ENCODE data around the gene C16orf96. TPM values are rescaled to one million over a fixed set of nuclear protein-coding genes. Genes with fewer than 3 reads are reported as not detected.

C16orf96 gene
- total and polyA plus RNA-seq, 10 donors = 0.06 to 0.33 (median 0.21) TPM

GRCh38 chr16:4623593-4623992 lies 67.5 kb downstream of the C16orf96 start:
- H3K4me3 ChIP-seq = peak overlapping the region in 3 of 8 donors; percentile 88 to 97 (median 93)
- intact Hi-C loops (cut with DNase I; ENCODE audit: low total_unique reads) = no loop called here
- H3K9me3 ChIP-seq = no peaks in the 10 kb centered on the region
- TF ChIP-seq CTCF (IDR thresholded peaks at IDR 0.05 in 8 of 11, conservative IDR thresholded peaks at IDR 0.05 in 3 of 11) (no peak), POLR2AphosphoS5 (IDR thresholded peaks at IDR 0.05) (no peak), POLR2A (IDR thresholded peaks at IDR 0.05) (no peak)
- H3K4me1 ChIP-seq = peaks cover 22 to 57% (median 39%) of the 10 kb centered on the region in 6 donors
- WGBS, 5 donors = 59 to 84% (median 79%) methylated on average over 7 of the region's 7 CpGs
- no peaks in the 10 kb centered on the region for H3K27me3 ChIP-seq (replicated peaks in 1 of 7)
- DNase-seq = no peak
- H3K27ac ChIP-seq = peak overlapping the region; percentile 90 to 100 (median 99)
- H3K36me3 ChIP-seq = peaks cover 0 to 15% (median 0%) of the 10 kb centered on the region in 6 donors

GRCh38 chr16:4624015-4624826 lies 68.1 kb downstream of the C16orf96 start, which contains the start of gene MGRN1:
Gene MGRN1 (plus strand): TSS chr16:4624826. CDS start chr16:4624961, 135 bp downstream.
- TF ChIP-seq POLR2AphosphoS5 (IDR thresholded peaks at IDR 0.05) (peak in 2 of 3 donors; percentile 79 to 88), CTCF (IDR thresholded peaks at IDR 0.05 in 8 of 11, conservative IDR thresholded peaks at IDR 0.05 in 3 of 11) (peak; percentile 88 to 97 (median 95)), POLR2A (IDR thresholded peaks at IDR 0.05) (peak in 1 of 3 donors; percentile 7)
- no peaks in the 10 kb centered on the region for H3K9me3 ChIP-seq
- intact Hi-C loops (cut with DNase I; ENCODE audit: low total_unique reads) = no loop called here
- peak within 1 kb of the TSS; percentile 72 to 97 (median 93) for H3K4me3 ChIP-seq
- H3K4me1 ChIP-seq = peaks cover 20 to 57% (median 39%) of the 10 kb centered on the region in 6 donors
- H3K27ac ChIP-seq = peak within 1 kb of the TSS; percentile 90 to 100 (median 99)
- peak; percentile 98 for DNase-seq
- peaks cover 0 to 16% (median 0%) of the 10 kb centered on the region in 6 donors for H3K36me3 ChIP-seq
- WGBS, 5 donors = 8 to 13% (median 10%) methylated on average over 30 to 42 of the region's 42 CpGs
- no peaks in the 10 kb centered on the region for H3K27me3 ChIP-seq (replicated peaks in 1 of 7)

- peaks cover 0 to 21% (median 0%) of the 10 kb centered on the region in 6 donors for H3K36me3 ChIP-seq
- H3K27ac ChIP-seq = peak overlapping the region; percentile 90 to 100 (median 99)
- WGBS, 5 donors = 0 to 2% (median 0%) methylated on average over 11 to 80 of the region's 80 CpGs
- TF ChIP-seq CTCF (IDR thresholded peaks at IDR 0.05 in 8 of 11, conservative IDR thresholded peaks at IDR 0.05 in 3 of 11) (no peak), POLR2AphosphoS5 (IDR thresholded peaks at IDR 0.05) (peak; percentile 73 to 86 (median 85)), POLR2A (IDR thresholded peaks at IDR 0.05) (peak in 2 of 3 donors; percentile 46 to 85)
- intact Hi-C loops (cut with DNase I; ENCODE audit: low total_unique reads) = loop anchor here (5.0 kb wide), 1 partner anchor 52 kb away; no protein-coding TSS in a partner anchor
- peak overlapping the region; percentile 72 to 97 (median 93) for H3K4me3 ChIP-seq
- H3K4me1 ChIP-seq = peaks cover 20 to 64% (median 41%) of the 10 kb centered on the region in 6 donors
- H3K27me3 ChIP-seq (replicated peaks in 1 of 7) = no peaks in the 10 kb centered on the region
- DNase-seq = peak; percentile 95
- H3K9me3 ChIP-seq = no peaks in the 10 kb centered on the region
These were observed 68.9 kb downstream of the C16orf96 start for GRCh38 chr16:4624827-4625559.

Data from spleen (tissue), 11 donors.